ENCODE results near the gene SLC26A11.
A peak's percentile ranks its signal among the peaks of the same experiment; 100 is the strongest.

SLC26A11 gene

GRCh38 chr17:80219763-80220053 is 519 bp upstream of the SLC26A11 start:
- Histone ChIP-seq H3K36me3 (ENCODE audit: control insufficient read depth, insufficient read depth, low read length, severe bottlenecking) (peaks cover 24% of the 10 kb centered on the region), H3K9me3 (ENCODE audit: control insufficient read depth, low read length) (no peaks in the 10 kb centered on the region), H3K4me1 (ENCODE audit: control insufficient read depth, insufficient read depth, low read length) (peaks cover 8% of the 10 kb centered on the region), H3K4me3 (ENCODE audit: low read length) (peak overlapping the region; percentile 97), H3K9ac (ENCODE audit: low read length) (peak overlapping the region; percentile 98), H3K27me3 (replicated peaks; ENCODE audit: control insufficient read depth, insufficient read depth, low read length) (no peaks in the 10 kb centered on the region)
- no peak for DNase-seq (ENCODE audit: low read depth)

- H3K27me3 ChIP-seq (replicated peaks; ENCODE audit: control insufficient read depth, insufficient read depth, low read length) = no peaks in the 10 kb centered on the region
- H3K4me3 ChIP-seq (ENCODE audit: low read length) = peak overlapping the region; percentile 97
- peaks cover 8% of the 10 kb centered on the region for H3K4me1 ChIP-seq (ENCODE audit: control insufficient read depth, insufficient read depth, low read length)
- H3K36me3 ChIP-seq (ENCODE audit: control insufficient read depth, insufficient read depth, low read length, severe bottlenecking) = peaks cover 19% of the 10 kb centered on the region
- H3K9ac ChIP-seq (ENCODE audit: low read length) = peak overlapping the region; percentile 98
- DNase-seq (ENCODE audit: low read depth) = peak; percentile 36
- H3K9me3 ChIP-seq (ENCODE audit: control insufficient read depth, low read length) = no peaks in the 10 kb centered on the region
These were observed 549 bp downstream of the SLC26A11 start for GRCh38 chr17:80220736-80221215.

- H3K9me3 ChIP-seq (ENCODE audit: control insufficient read depth, low read length) = no peaks in the 10 kb centered on the region
- H3K27me3 ChIP-seq (replicated peaks; ENCODE audit: control insufficient read depth, insufficient read depth, low read length) = no peaks in the 10 kb centered on the region
- peaks cover 8% of the 10 kb centered on the region for H3K4me1 ChIP-seq (ENCODE audit: control insufficient read depth, insufficient read depth, low read length)
- H3K4me3 ChIP-seq (ENCODE audit: low read length) = peak overlapping the region; percentile 97
- peak overlapping the region; percentile 98 for H3K9ac ChIP-seq (ENCODE audit: low read length)
- DNase-seq (ENCODE audit: low read depth) = no peak
- peaks cover 14% of the 10 kb centered on the region for H3K36me3 ChIP-seq (ENCODE audit: control insufficient read depth, insufficient read depth, low read length, severe bottlenecking)
These were observed 1.3 kb downstream of the SLC26A11 start for GRCh38 chr17:80221351-80222105.

GRCh38 chr17:80222376-80223141 is 2.3 kb downstream of the SLC26A11 start:
- H3K27me3 ChIP-seq (replicated peaks; ENCODE audit: control insufficient read depth, insufficient read depth, low read length) = no peaks in the 10 kb centered on the region
- H3K4me1 ChIP-seq (ENCODE audit: control insufficient read depth, insufficient read depth, low read length) = peaks cover 8% of the 10 kb centered on the region
- H3K36me3 ChIP-seq (ENCODE audit: control insufficient read depth, insufficient read depth, low read length, severe bottlenecking) = peaks cover 13% of the 10 kb centered on the region
- H3K4me3 ChIP-seq (ENCODE audit: low read length) = no peak overlapping the region
- DNase-seq (ENCODE audit: low read depth) = no peak
- H3K9me3 ChIP-seq (ENCODE audit: control insufficient read depth, low read length) = no peaks in the 10 kb centered on the region
- H3K9ac ChIP-seq (ENCODE audit: low read length) = no peak overlapping the region

- H3K36me3 ChIP-seq (ENCODE audit: control insufficient read depth, insufficient read depth, low read length, severe bottlenecking) = peaks cover 6% of the 10 kb centered on the region
- peaks cover 8% of the 10 kb centered on the region for H3K4me1 ChIP-seq (ENCODE audit: control insufficient read depth, insufficient read depth, low read length)
- H3K9me3 ChIP-seq (ENCODE audit: control insufficient read depth, low read length) = no peaks in the 10 kb centered on the region
- no peak overlapping the region for H3K9ac ChIP-seq (ENCODE audit: low read length)
- H3K4me3 ChIP-seq (ENCODE audit: low read length) = no peak overlapping the region
- H3K27me3 ChIP-seq (replicated peaks; ENCODE audit: control insufficient read depth, insufficient read depth, low read length) = no peaks in the 10 kb centered on the region
- no peak for DNase-seq (ENCODE audit: low read depth)
These were observed 3.1 kb downstream of the SLC26A11 start for GRCh38 chr17:80223142-80223815.

- Histone ChIP-seq H3K27me3 (replicated peaks; ENCODE audit: control insufficient read depth, insufficient read depth, low read length) (no peaks in the 10 kb centered on the region), H3K36me3 (ENCODE audit: control insufficient read depth, insufficient read depth, low read length, severe bottlenecking) (peaks cover 6% of the 10 kb centered on the region)
- DNase-seq (ENCODE audit: low read depth) = no peak
These were observed 3.7 kb downstream of the SLC26A11 start for GRCh38 chr17:80223838-80224497.

GRCh38 chr17:80224683-80225082 is 4.5 kb downstream of the SLC26A11 start:
- Histone ChIP-seq H3K27me3 (replicated peaks; ENCODE audit: control insufficient read depth, insufficient read depth, low read length) (no peaks in the 10 kb centered on the region), H3K4me3 (ENCODE audit: low read length) (no peak overlapping the region), H3K9ac (ENCODE audit: low read length) (no peak overlapping the region), H3K4me1 (ENCODE audit: control insufficient read depth, insufficient read depth, low read length) (peaks cover 4% of the 10 kb centered on the region), H3K36me3 (ENCODE audit: control insufficient read depth, insufficient read depth, low read length, severe bottlenecking) (peaks cover 6% of the 10 kb centered on the region), H3K9me3 (ENCODE audit: control insufficient read depth, low read length) (no peaks in the 10 kb centered on the region)
- no peak for DNase-seq (ENCODE audit: low read depth)

More at GRCh38 chr17:80223838-80224497, 3.7 kb downstream of the SLC26A11 start:
- Histone ChIP-seq H3K9me3 (ENCODE audit: control insufficient read depth, low read length) (no peaks in the 10 kb centered on the region), H3K4me3 (ENCODE audit: low read length) (no peak overlapping the region), H3K9ac (ENCODE audit: low read length) (no peak overlapping the region), H3K4me1 (ENCODE audit: control insufficient read depth, insufficient read depth, low read length) (peaks cover 8% of the 10 kb centered on the region)

- Histone ChIP-seq H3K27me3 (replicated peaks; ENCODE audit: control insufficient read depth, insufficient read depth, low read length) (no peaks in the 10 kb centered on the region), H3K9ac (ENCODE audit: low read length) (no peak overlapping the region), H3K36me3 (ENCODE audit: control insufficient read depth, insufficient read depth, low read length, severe bottlenecking) (peaks cover 6% of the 10 kb centered on the region), H3K4me1 (ENCODE audit: control insufficient read depth, insufficient read depth, low read length) (peaks cover 4% of the 10 kb centered on the region), H3K9me3 (ENCODE audit: control insufficient read depth, low read length) (no peaks in the 10 kb centered on the region), H3K4me3 (ENCODE audit: low read length) (no peak overlapping the region)
- no peak for DNase-seq (ENCODE audit: low read depth)
These were observed 5.0 kb downstream of the SLC26A11 start for GRCh38 chr17:80225230-80225629.

- Histone ChIP-seq H3K4me3 (ENCODE audit: low read length) (no peak overlapping the region), H3K9ac (ENCODE audit: low read length) (no peak overlapping the region), H3K4me1 (ENCODE audit: control insufficient read depth, insufficient read depth, low read length) (no peaks in the 10 kb centered on the region), H3K9me3 (ENCODE audit: control insufficient read depth, low read length) (peaks cover 8% of the 10 kb centered on the region), H3K36me3 (ENCODE audit: control insufficient read depth, insufficient read depth, low read length, severe bottlenecking) (peaks cover 17% of the 10 kb centered on the region), H3K27me3 (replicated peaks; ENCODE audit: control insufficient read depth, insufficient read depth, low read length) (no peaks in the 10 kb centered on the region)
- DNase-seq (ENCODE audit: low read depth) = no peak
These were observed 6.9 kb downstream of the SLC26A11 start for GRCh38 chr17:80227156-80227555.

- Histone ChIP-seq H3K9ac (ENCODE audit: low read length) (no peak overlapping the region), H3K4me1 (ENCODE audit: control insufficient read depth, insufficient read depth, low read length) (no peaks in the 10 kb centered on the region), H3K4me3 (ENCODE audit: low read length) (no peak overlapping the region), H3K36me3 (ENCODE audit: control insufficient read depth, insufficient read depth, low read length, severe bottlenecking) (peaks cover 18% of the 10 kb centered on the region), H3K9me3 (ENCODE audit: control insufficient read depth, low read length) (peaks cover 13% of the 10 kb centered on the region), H3K27me3 (replicated peaks; ENCODE audit: control insufficient read depth, insufficient read depth, low read length) (no peaks in the 10 kb centered on the region)
- no peak for DNase-seq (ENCODE audit: low read depth)
These were observed 7.4 kb downstream of the SLC26A11 start for GRCh38 chr17:80227666-80228065.

- Histone ChIP-seq H3K27me3 (replicated peaks; ENCODE audit: control insufficient read depth, insufficient read depth, low read length) (no peaks in the 10 kb centered on the region), H3K4me3 (ENCODE audit: low read length) (no peak overlapping the region), H3K9me3 (ENCODE audit: control insufficient read depth, low read length) (peaks cover 21% of the 10 kb centered on the region), H3K9ac (ENCODE audit: low read length) (no peak overlapping the region), H3K36me3 (ENCODE audit: control insufficient read depth, insufficient read depth, low read length, severe bottlenecking) (peaks cover 25% of the 10 kb centered on the region), H3K4me1 (ENCODE audit: control insufficient read depth, insufficient read depth, low read length) (no peaks in the 10 kb centered on the region)
- DNase-seq (ENCODE audit: low read depth) = no peak
These were observed 8.2 kb downstream of the SLC26A11 start for GRCh38 chr17:80228477-80228876.

Measured in adipocyte (in vitro differentiated cells).